ENCODE results near the gene MTX1. TPM values are rescaled to one million over a fixed set of nuclear protein-coding genes. Genes with fewer than 3 reads are reported as not detected.

Gene MTX1
- total RNA-seq, 1 experiment from 2014 or later: 69.1 TPM

DNA sequence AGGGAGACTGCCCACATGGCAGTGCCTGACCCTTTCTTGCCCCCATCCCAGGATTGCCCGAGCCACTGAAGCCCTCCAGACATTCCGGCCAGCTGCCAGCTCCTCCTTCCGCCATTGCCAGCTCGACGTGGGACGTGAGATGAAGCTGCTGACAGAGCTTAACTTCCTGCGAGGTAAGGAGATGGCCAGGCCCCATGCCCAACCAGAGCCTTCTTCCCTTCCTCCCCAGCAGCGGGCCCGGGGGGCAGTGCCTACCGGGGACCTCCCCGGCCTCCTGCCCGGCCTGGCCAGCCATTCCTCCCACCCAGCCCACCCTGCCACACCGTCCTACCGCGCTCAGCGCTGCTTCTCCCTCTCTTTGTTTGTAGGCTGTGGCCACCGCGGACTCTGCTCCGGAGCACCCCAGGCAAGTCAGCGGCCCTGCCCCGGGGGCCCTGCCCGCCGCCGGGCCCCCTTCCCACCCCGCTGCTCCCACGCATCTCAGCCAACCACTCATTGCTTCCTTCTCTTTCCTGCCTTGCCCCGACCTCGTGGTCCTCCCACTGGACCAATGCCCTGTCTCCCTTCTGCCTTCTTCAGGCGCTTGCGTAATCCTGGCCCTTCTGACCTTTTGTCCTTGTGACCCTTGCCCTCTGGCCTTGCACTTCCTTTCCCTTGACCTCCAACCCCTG, 29.9 kb upstream of the MTX1 start:
- no peaks in the 10 kb centered on the region for H3K79me2 ChIP-seq (ENCODE audit: insufficient read depth, low read length)
- ATAC-seq (no peak), DNase-seq (ENCODE audit: low read depth, low spot score) (no peak)
- ChIA-PET CTCF (interaction anchor here (2.0 kb wide), 1 partner anchor 15 kb away, joined by 10 read pairs; no protein-coding TSS in a partner anchor), POLR2A (interaction anchor here (1.9 kb wide), 1 partner anchor 16 kb away, joined by 4 read pairs; no protein-coding TSS in a partner anchor), RAD21 (ENCODE audit: low non-redundant PET in 1 of 2, low total read pairs in 2 of 2, uncharacterized antibody in 2 of 2, unreplicated experiment in 2 of 2) (no interaction called here)
- H3K9me2 ChIP-seq (ENCODE audit: insufficient read depth): no peaks in the 10 kb centered on the region
- H3K4me1 ChIP-seq (ENCODE audit: control insufficient read depth in 1 of 2, insufficient read depth in 2 of 2, low read length in 2 of 2): peaks cover 0 to 31% of the 10 kb centered on the region in 2 experiments; a peak in 2 of 4 replicates
- no peaks in the 10 kb centered on the region for H3K27me3 ChIP-seq (ENCODE audit: insufficient read depth, low read length)
- H3K36me3 ChIP-seq (ENCODE audit: control insufficient read depth in 1 of 2, insufficient read depth in 2 of 2, low read length in 2 of 2): no peaks in the 10 kb centered on the region; a peak in 1 of 4 replicates
- no TSS peak for BruUV-seq (replicated peaks)
- TF ChIP-seq FOSL1 (IDR thresholded peaks at IDR 0.05; ENCODE audit: low read depth) (no peak), YY1 (IDR thresholded peaks at IDR 0.05; ENCODE audit: extremely low read depth, insufficient replicate concordance, low read depth, low read length) (no peak), POLR2A (IDR thresholded peaks at IDR 0.05; ENCODE audit: borderline replicate concordance, extremely low read depth, insufficient read depth, insufficient read length) (no peak), ELF1 (IDR thresholded peaks at IDR 0.05; ENCODE audit: borderline replicate concordance, low read depth) (no peak), SRF (IDR thresholded peaks at IDR 0.05; ENCODE audit: low read depth) (no peak), EGR1 (IDR thresholded peaks at IDR 0.05; ENCODE audit: low read depth) (no peak), ZFX (IDR thresholded peaks at IDR 0.05) (no peak), ZNF274 (IDR thresholded peaks at IDR 0.05; ENCODE audit: low read depth, low read length) (no peak), POLR2AphosphoS5 (IDR thresholded peaks at IDR 0.05; ENCODE audit: low read depth, low read length) (no peak), SP1 (IDR thresholded peaks at IDR 0.05; ENCODE audit: low read depth) (no peak), RAD21 (IDR thresholded peaks at IDR 0.05; ENCODE audit: low read depth) (no peak), JUND (IDR thresholded peaks at IDR 0.05) (no peak), CBX3 (IDR thresholded peaks at IDR 0.05; ENCODE audit: low read depth) (no peak), TCF7L2 (IDR thresholded peaks at IDR 0.05; ENCODE audit: borderline replicate concordance, extremely low read depth, insufficient read depth, insufficient read length) (no peak), EZH2 (IDR thresholded peaks at IDR 0.05) (no peak)
- TF ChIP-seq, protein P1, sequence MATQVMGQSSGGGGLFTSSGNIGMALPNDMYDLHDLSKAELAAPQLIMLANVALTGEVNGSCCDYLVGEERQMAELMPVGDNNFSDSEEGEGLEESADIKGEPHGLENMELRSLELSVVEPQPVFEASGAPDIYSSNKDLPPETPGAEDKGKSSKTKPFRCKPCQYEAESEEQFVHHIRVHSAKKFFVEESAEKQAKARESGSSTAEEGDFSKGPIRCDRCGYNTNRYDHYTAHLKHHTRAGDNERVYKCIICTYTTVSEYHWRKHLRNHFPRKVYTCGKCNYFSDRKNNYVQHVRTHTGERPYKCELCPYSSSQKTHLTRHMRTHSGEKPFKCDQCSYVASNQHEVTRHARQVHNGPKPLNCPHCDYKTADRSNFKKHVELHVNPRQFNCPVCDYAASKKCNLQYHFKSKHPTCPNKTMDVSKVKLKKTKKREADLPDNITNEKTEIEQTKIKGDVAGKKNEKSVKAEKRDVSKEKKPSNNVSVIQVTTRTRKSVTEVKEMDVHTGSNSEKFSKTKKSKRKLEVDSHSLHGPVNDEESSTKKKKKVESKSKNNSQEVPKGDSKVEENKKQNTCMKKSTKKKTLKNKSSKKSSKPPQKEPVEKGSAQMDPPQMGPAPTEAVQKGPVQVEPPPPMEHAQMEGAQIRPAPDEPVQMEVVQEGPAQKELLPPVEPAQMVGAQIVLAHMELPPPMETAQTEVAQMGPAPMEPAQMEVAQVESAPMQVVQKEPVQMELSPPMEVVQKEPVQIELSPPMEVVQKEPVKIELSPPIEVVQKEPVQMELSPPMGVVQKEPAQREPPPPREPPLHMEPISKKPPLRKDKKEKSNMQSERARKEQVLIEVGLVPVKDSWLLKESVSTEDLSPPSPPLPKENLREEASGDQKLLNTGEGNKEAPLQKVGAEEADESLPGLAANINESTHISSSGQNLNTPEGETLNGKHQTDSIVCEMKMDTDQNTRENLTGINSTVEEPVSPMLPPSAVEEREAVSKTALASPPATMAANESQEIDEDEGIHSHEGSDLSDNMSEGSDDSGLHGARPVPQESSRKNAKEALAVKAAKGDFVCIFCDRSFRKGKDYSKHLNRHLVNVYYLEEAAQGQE (IDR thresholded peaks at IDR 0.05; ENCODE audit: low read depth): no peak
- TF ChIP-seq, protein P2, sequence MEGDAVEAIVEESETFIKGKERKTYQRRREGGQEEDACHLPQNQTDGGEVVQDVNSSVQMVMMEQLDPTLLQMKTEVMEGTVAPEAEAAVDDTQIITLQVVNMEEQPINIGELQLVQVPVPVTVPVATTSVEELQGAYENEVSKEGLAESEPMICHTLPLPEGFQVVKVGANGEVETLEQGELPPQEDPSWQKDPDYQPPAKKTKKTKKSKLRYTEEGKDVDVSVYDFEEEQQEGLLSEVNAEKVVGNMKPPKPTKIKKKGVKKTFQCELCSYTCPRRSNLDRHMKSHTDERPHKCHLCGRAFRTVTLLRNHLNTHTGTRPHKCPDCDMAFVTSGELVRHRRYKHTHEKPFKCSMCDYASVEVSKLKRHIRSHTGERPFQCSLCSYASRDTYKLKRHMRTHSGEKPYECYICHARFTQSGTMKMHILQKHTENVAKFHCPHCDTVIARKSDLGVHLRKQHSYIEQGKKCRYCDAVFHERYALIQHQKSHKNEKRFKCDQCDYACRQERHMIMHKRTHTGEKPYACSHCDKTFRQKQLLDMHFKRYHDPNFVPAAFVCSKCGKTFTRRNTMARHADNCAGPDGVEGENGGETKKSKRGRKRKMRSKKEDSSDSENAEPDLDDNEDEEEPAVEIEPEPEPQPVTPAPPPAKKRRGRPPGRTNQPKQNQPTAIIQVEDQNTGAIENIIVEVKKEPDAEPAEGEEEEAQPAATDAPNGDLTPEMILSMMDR (IDR thresholded peaks at IDR 0.05 in 2 of 3, conservative IDR thresholded peaks at IDR 0.05 in 1 of 3; ENCODE audit: borderline replicate concordance in 1 of 3, insufficient read depth in 1 of 3, low read depth in 2 of 3, low read length in 2 of 3): no peak
- TF ChIP-seq, protein P3, sequence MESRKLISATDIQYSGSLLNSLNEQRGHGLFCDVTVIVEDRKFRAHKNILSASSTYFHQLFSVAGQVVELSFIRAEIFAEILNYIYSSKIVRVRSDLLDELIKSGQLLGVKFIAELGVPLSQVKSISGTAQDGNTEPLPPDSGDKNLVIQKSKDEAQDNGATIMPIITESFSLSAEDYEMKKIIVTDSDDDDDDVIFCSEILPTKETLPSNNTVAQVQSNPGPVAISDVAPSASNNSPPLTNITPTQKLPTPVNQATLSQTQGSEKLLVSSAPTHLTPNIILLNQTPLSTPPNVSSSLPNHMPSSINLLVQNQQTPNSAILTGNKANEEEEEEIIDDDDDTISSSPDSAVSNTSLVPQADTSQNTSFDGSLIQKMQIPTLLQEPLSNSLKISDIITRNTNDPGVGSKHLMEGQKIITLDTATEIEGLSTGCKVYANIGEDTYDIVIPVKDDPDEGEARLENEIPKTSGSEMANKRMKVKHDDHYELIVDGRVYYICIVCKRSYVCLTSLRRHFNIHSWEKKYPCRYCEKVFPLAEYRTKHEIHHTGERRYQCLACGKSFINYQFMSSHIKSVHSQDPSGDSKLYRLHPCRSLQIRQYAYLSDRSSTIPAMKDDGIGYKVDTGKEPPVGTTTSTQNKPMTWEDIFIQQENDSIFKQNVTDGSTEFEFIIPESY (IDR thresholded peaks at IDR 0.05; ENCODE audit: extremely low read depth, insufficient replicate concordance, low read length): no peak
- TF ChIP-seq, protein P4, sequence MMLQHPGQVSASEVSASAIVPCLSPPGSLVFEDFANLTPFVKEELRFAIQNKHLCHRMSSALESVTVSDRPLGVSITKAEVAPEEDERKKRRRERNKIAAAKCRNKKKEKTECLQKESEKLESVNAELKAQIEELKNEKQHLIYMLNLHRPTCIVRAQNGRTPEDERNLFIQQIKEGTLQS (IDR thresholded peaks at IDR 0.05): no peak
- TF ChIP-seq, protein P5, sequence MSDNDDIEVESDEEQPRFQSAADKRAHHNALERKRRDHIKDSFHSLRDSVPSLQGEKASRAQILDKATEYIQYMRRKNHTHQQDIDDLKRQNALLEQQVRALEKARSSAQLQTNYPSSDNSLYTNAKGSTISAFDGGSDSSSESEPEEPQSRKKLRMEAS (IDR thresholded peaks at IDR 0.05): no peak
- H3K4me3 ChIP-seq (replicated peaks in 1 of 2; ENCODE audit: low read depth in 1 of 2, low read length in 2 of 2): no peak overlapping the region
- H3K9ac ChIP-seq (ENCODE audit: low read length): no peak overlapping the region
- no peaks in the 10 kb centered on the region for H3K9me3 ChIP-seq (ENCODE audit: control insufficient read depth in 1 of 2, insufficient read depth in 1 of 2, low read depth in 1 of 2, low read length in 2 of 2)
- no peak overlapping the region for H2AFZ ChIP-seq (ENCODE audit: low read depth, low read length, poor library complexity, severe bottlenecking)
- no peaks in the 10 kb centered on the region for H4K20me1 ChIP-seq (ENCODE audit: insufficient read depth)
- H3K4me2 ChIP-seq (ENCODE audit: low read length): no peak overlapping the region
- no peak overlapping the region for H3K27ac ChIP-seq (ENCODE audit: low read depth, low read length)
- intact Hi-C loops (cut with micrococcal nuclease): loop anchor here (10.0 kb wide), 1 partner anchor 146 kb away; the partner anchor contains the start of gene RUSC1
